Panc1 (cell line): ENCODE data around the gene ARL15. TPM values are rescaled to one million over a fixed set of nuclear protein-coding genes. Genes with fewer than 3 reads are reported as not detected.

ENCODE experiments used
- ATAC-seq: fragments of 200-7000 bp; cut with Tn5 transposase; 2 replicates; pipeline ENCODE4 v1.9.1; 2020; ENCODE audit warnings: mild to moderate bottlenecking, moderate library complexity
- BruUV-seq: library from RNA; stranded (reverse); fragments of 400-500 nt; replicated peaks from 2 replicates; lab custom pipeline; 2021; lab: Mats Ljungman, UMichigan
- CTCF ChIA-PET: fragments of 300-600 bp; sonication (Branson Sonifier 250); formaldehyde crosslinking; loops from one replicate; lab custom pipeline; 2022; ENCODE audit warnings: antibody characterized with exemption; lab: Charles Lee
- POLR2A ChIA-PET: fragments of 300-600 bp; sonication (Branson Sonifier 250); formaldehyde crosslinking; loops from one replicate; lab custom pipeline; 2022; ENCODE audit warnings: antibody characterized with exemption; lab: Charles Lee
- DNase-seq: peaks from one replicate; pipeline ENCODE4 v3.0.0-alpha.2; 2010; ENCODE audit warnings: low read depth, low spot score
- H3K27ac ChIP-seq: 2 replicates; pipeline ENCODE4 v1.5.1; 2011; ENCODE audit warnings: mild to moderate bottlenecking, low read length, inconsistent platforms
- H3K27me3 ChIP-seq: fragments of 200-500 bp; sonication (Bioruptor generic); 2 replicates; pipeline ENCODE4 v1.6.0; 2014; ENCODE audit warnings: low read length, inconsistent platforms; ENCODE audit not compliant: control insufficient read depth, insufficient read depth
- H3K36me3 ChIP-seq: fragments of 200-500 bp; sonication (Bioruptor generic); 2 replicates; pipeline ENCODE4 v1.5.1; 2014; ENCODE audit warnings: inconsistent platforms, mild to moderate bottlenecking, low read length, moderate library complexity; ENCODE audit not compliant: control insufficient read depth, insufficient read depth
- H3K4me1 ChIP-seq: 2 replicates; pipeline ENCODE4 v1.5.1; 2011; ENCODE audit warnings: inconsistent platforms, mild to moderate bottlenecking, low read length, moderate library complexity; ENCODE audit not compliant: control insufficient read depth, insufficient read depth
- H3K4me3 ChIP-seq, 2 experiments: 2 replicates each; pipeline ENCODE4 v1.5.1; 2011 to 2012; ENCODE audit warnings: low read depth in 2 of 2, low read length in 2 of 2, mild to moderate bottlenecking in 2 of 2, inconsistent platforms in 1 of 2, moderate library complexity in 1 of 2
- H3K9me3 ChIP-seq: fragments of 200-500 bp; sonication (Bioruptor generic); 2 replicates; pipeline ENCODE4 v1.5.1; 2014; ENCODE audit warnings: low read depth, mild to moderate bottlenecking, inconsistent platforms, low read length, moderate library complexity; ENCODE audit not compliant: control insufficient read depth, insufficient read depth
- CTCF ChIP-seq: fragments of 450-650 bp; IDR thresholded peaks from 2 replicates; pipeline ENCODE4 v1.5.1; 2017; ENCODE audit warnings: mild to moderate bottlenecking
- POLR2AphosphoS5 ChIP-seq: IDR thresholded peaks from 2 replicates; pipeline ENCODE4 v1.6.1; 2012; ENCODE audit warnings: mild to moderate bottlenecking, low read depth, low read length, moderate library complexity
- REST ChIP-seq, 2 experiments: IDR thresholded peaks; 2 replicates each; pipeline ENCODE4 v1.6.1; 2011 to 2012; ENCODE audit warnings: low read depth in 2 of 2, control low read depth in 1 of 2, low read length in 1 of 2, mild to moderate bottlenecking in 1 of 2, moderate library complexity in 1 of 2; ENCODE audit not compliant: insufficient read depth in 1 of 2
- SIN3A ChIP-seq: IDR thresholded peaks from 2 replicates; pipeline ENCODE4 v1.6.1; 2012; ENCODE audit warnings: low read depth, mild to moderate bottlenecking, low read length, moderate library complexity, borderline replicate concordance; ENCODE audit not compliant: insufficient read depth
- TCF7L2 ChIP-seq: IDR thresholded peaks from 2 replicates; pipeline ENCODE4 v1.6.1; 2011; ENCODE audit warnings: mild to moderate bottlenecking, low read depth, low read length, inconsistent platforms
- in situ Hi-C: cut with HindIII; loops from 2 replicates; pipeline ENCODE4 v1.10.0; 2016; ENCODE audit warnings: low sequenced_read_pairs, low pct_unique_long_range_greater_than_20kb
- intact Hi-C: fragments of 100-400 bp; cut with micrococcal nuclease; formaldehyde crosslinking; loops from one replicate; pipeline ENCODE4 v1.10.0; 2022; ENCODE audit not compliant: unreplicated experiment
- total RNA-seq: library from RNA; stranded (reverse); gene quantifications from one replicate; pipeline ENCODE4 v1.2.1, GENCODE V29; 2021; ENCODE audit not compliant: unreplicated experiment

Gene ARL15
- total RNA-seq, 1 experiment from 2014 or later: 16.5 TPM

- ATAC-seq (no peak), DNase-seq (no peak)
- no peak overlapping the region for H3K4me3 ChIP-seq
- no peaks in the 10 kb centered on the region for H3K36me3 ChIP-seq
- no peak overlapping the region for H3K27ac ChIP-seq
- TF ChIP-seq REST (IDR thresholded peaks at IDR 0.05; ENCODE audit: insufficient read depth in 1 of 2, low read depth in 2 of 2, low read length in 1 of 2) (no peak), POLR2AphosphoS5 (no peak), CTCF (no peak), SIN3A (no peak)
- no TSS peak for BruUV-seq
- CTCF ChIA-PET: no interaction called here
- H3K4me1 ChIP-seq: no peaks in the 10 kb centered on the region
- intact Hi-C loops: no loop called here
- POLR2A ChIA-PET: no interaction called here
- H3K27me3 ChIP-seq: no peaks in the 10 kb centered on the region
- in situ Hi-C loops: no loop called here
- H3K9me3 ChIP-seq: no peaks in the 10 kb centered on the region
These were observed 37.0 kb upstream of the ARL15 start for GRCh38 chr5:54347221-54347865.

GRCh38 chr5:54344653-54345052 is 34.3 kb upstream of the ARL15 start:
- CTCF ChIA-PET: no interaction called here
- in situ Hi-C loops: no loop called here
- Histone ChIP-seq H3K36me3 (no peaks in the 10 kb centered on the region), H3K4me1 (no peaks in the 10 kb centered on the region), H3K27me3 (no peaks in the 10 kb centered on the region), H3K9me3 (no peaks in the 10 kb centered on the region), H3K4me3 (no peak overlapping the region), H3K27ac (no peak overlapping the region)
- intact Hi-C loops: no loop called here
- POLR2A ChIA-PET: no interaction called here
- TF ChIP-seq POLR2AphosphoS5 (no peak), TCF7L2 (no peak), CTCF (no peak), REST (IDR thresholded peaks at IDR 0.05; ENCODE audit: insufficient read depth in 1 of 2, low read depth in 2 of 2, low read length in 1 of 2) (no peak), SIN3A (no peak)
- ATAC-seq (no peak), DNase-seq (no peak)
- no TSS peak for BruUV-seq
